Caco-2 (cell line): ENCODE results near the gene SLC25A21. TPM values are rescaled to one million over a fixed set of nuclear protein-coding genes. Genes with fewer than 3 reads are reported as not detected.

Experiments used
- BruUV-seq: library from RNA; stranded (reverse); fragments of 400-500 nt; replicated peaks from 2 replicates; lab custom pipeline; 2021; lab: Mats Ljungman, UMichigan
- CTCF ChIA-PET: fragments of 300-600 bp; sonication (Branson Sonifier 250); formaldehyde crosslinking; loops from one replicate; lab custom pipeline; 2022; ENCODE audit warnings: antibody characterized with exemption; lab: Charles Lee
- POLR2A ChIA-PET: fragments of 300-600 bp; sonication (Branson Sonifier 250); formaldehyde crosslinking; loops from one replicate; lab custom pipeline; 2022; ENCODE audit warnings: antibody characterized with exemption; lab: Charles Lee
- DNase-seq, 2 experiments: peaks; one replicate each; pipeline versions ENCODE4 v3.0.0 to v3.0.0-alpha.2; 2020 to 2022
- H3K27me3 ChIP-seq: replicated peaks from 2 replicates; pipeline ENCODE4 v1.6.0; 2011; ENCODE audit warnings: low read length; ENCODE audit not compliant: control insufficient read depth, insufficient read depth
- H3K36me3 ChIP-seq: 2 replicates; pipeline ENCODE4 v1.5.1; 2011; ENCODE audit warnings: low read length; ENCODE audit not compliant: control insufficient read depth, insufficient read depth
- H3K4me1 ChIP-seq: fragments of 250-450 bp; sonication (Bioruptor Pico); 2 replicates; pipeline ENCODE4 v1.5.1; 2020; ENCODE audit warnings: mild to moderate bottlenecking
- H3K4me3 ChIP-seq: 2 replicates; pipeline ENCODE4 v1.5.1; 2011; ENCODE audit warnings: low read depth, mild to moderate bottlenecking, control low read depth, low read length
- H3K9me3 ChIP-seq: fragments of 250-450 bp; sonication (Bioruptor Pico); 2 replicates; pipeline ENCODE4 v1.5.1; 2020; ENCODE audit warnings: mild to moderate bottlenecking, moderate library complexity
- H3K27ac Mint-ChIP-seq: one replicate; pipeline ENCODE4 v1.8.0; 2022; ENCODE audit warnings: mixed read lengths; ENCODE audit not compliant: unreplicated experiment
- H3K27me3 Mint-ChIP-seq: one replicate; pipeline ENCODE4 v1.8.0; 2022; ENCODE audit warnings: mixed read lengths; ENCODE audit not compliant: insufficient read depth, unreplicated experiment
- H3K36me3 Mint-ChIP-seq: one replicate; pipeline ENCODE4 v1.8.0; 2022; ENCODE audit warnings: mild to moderate bottlenecking, mixed read lengths; ENCODE audit not compliant: insufficient read depth, unreplicated experiment
- H3K4me1 Mint-ChIP-seq: one replicate; pipeline ENCODE4 v1.8.0; 2022; ENCODE audit warnings: low read depth, mixed read lengths; ENCODE audit not compliant: unreplicated experiment
- H3K4me3 Mint-ChIP-seq: one replicate; pipeline ENCODE4 v1.8.0; 2022; ENCODE audit warnings: mild to moderate bottlenecking, moderate library complexity, mixed read lengths; ENCODE audit not compliant: unreplicated experiment
- H3K9me3 Mint-ChIP-seq: one replicate; pipeline ENCODE4 v1.8.0; 2022; ENCODE audit warnings: mixed read lengths; ENCODE audit not compliant: unreplicated experiment
- intact Hi-C: fragments of 100-400 bp; cut with micrococcal nuclease; formaldehyde crosslinking; loops from one replicate; pipeline ENCODE4 v1.10.0; 2022; ENCODE audit not compliant: unreplicated experiment
- total RNA-seq: library from RNA; stranded (reverse); gene quantifications from 2 replicates; pipeline ENCODE4 v1.2.3, GENCODE V29; 2022
- TF ChIP-seq, protein P1 (sequence below), 2 experiments: fragments of 200-600 bp in 1 of 2; IDR thresholded peaks; 1 replicate in 1 of 2; 2 replicates in 1 of 2; pipeline versions ENCODE4 v1.5.1 to v1.8.0; 2011 to 2022; ENCODE audit warnings: antibody characterized with exemption in 1 of 2, control low read depth in 1 of 2, inconsistent platforms in 1 of 2, low read depth in 1 of 2, low read length in 1 of 2, mild to moderate bottlenecking in 1 of 2, moderate library complexity in 1 of 2; ENCODE audit not compliant: insufficient read depth in 1 of 2, severe bottlenecking in 1 of 2, unreplicated experiment in 1 of 2

Gene SLC25A21
- total RNA-seq, 1 experiment from 2014 or later, result 3.2 TPM

DNA sequence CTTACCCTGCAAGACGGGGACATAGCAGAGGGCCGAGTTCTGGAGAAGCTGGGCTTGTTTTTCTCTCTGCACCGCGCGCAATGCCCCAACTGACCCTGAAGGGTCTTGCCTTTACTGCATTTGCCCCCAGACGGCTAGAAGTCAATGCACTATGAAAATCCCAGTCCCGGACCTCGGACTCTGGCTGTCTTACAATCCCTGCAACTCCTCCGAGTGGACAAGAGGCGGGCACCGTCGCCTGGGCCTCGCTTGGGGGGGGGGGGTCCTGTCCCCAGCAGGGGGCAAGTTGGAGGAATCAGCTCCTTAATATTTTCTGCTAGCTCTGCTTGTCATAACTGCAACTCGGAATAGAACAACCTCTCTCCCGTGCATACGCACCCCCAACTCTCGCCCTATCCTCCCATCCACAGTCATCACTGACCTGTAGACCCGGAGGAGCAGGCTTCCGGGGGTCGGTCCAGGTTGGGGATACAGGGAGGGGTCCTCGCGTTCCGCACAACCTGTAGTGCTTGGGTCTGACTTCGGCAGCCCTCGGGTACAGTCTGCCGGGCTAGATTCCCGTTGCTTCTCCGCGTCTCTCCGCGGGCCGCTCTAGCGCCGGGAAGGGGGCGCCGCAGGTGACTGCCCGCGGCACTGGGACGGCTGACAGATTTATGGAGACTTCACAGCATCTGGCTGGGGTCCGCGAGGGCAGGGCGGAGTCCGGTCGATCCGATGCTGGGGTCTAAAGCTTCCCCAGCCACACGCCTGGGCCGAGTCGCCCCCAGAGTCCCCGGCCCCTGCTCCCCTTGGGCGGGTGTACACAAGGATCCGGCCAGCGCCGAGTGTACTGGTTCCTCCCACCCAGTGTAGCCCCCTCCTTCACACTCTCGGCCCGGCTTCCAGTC lies 514.0 kb downstream of the SLC25A21 start:
- no TSS peak for BruUV-seq
- Mint-ChIP-seq H3K27me3 (no peaks in the 10 kb centered on the region), H3K27ac (no peak overlapping the region), H3K4me3 (no peak overlapping the region), H3K4me1 (no peaks in the 10 kb centered on the region), H3K9me3 (no peaks in the 10 kb centered on the region), H3K36me3 (peaks cover 24% of the 10 kb centered on the region)
- Histone ChIP-seq H3K9me3 (no peaks in the 10 kb centered on the region), H3K4me3 (no peak overlapping the region), H3K4me1 (peaks cover 5% of the 10 kb centered on the region; the same call in 1 of the 2 replicates), H3K36me3 (no peaks in the 10 kb centered on the region), H3K27me3 (no peaks in the 10 kb centered on the region)
- DNase-seq, result no peak
- TF ChIP-seq, protein P1, sequence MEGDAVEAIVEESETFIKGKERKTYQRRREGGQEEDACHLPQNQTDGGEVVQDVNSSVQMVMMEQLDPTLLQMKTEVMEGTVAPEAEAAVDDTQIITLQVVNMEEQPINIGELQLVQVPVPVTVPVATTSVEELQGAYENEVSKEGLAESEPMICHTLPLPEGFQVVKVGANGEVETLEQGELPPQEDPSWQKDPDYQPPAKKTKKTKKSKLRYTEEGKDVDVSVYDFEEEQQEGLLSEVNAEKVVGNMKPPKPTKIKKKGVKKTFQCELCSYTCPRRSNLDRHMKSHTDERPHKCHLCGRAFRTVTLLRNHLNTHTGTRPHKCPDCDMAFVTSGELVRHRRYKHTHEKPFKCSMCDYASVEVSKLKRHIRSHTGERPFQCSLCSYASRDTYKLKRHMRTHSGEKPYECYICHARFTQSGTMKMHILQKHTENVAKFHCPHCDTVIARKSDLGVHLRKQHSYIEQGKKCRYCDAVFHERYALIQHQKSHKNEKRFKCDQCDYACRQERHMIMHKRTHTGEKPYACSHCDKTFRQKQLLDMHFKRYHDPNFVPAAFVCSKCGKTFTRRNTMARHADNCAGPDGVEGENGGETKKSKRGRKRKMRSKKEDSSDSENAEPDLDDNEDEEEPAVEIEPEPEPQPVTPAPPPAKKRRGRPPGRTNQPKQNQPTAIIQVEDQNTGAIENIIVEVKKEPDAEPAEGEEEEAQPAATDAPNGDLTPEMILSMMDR (IDR thresholded peaks at IDR 0.05; ENCODE audit: insufficient read depth in 1 of 2, low read depth in 1 of 2, low read length in 1 of 2, severe bottlenecking in 1 of 2, unreplicated experiment in 1 of 2), result no peak
- CTCF ChIA-PET, result no interaction called here
- POLR2A ChIA-PET, result no interaction called here
- intact Hi-C loops, result no loop called here

- Histone ChIP-seq H3K36me3 (no peaks in the 10 kb centered on the region), H3K9me3 (no peaks in the 10 kb centered on the region), H3K4me1 (peaks cover 5% of the 10 kb centered on the region; the same call in 1 of the 2 replicates), H3K27me3 (no peaks in the 10 kb centered on the region), H3K4me3 (no peak overlapping the region)
- TF ChIP-seq, protein P1 (IDR thresholded peaks at IDR 0.05; ENCODE audit: insufficient read depth in 1 of 2, low read depth in 1 of 2, low read length in 1 of 2, severe bottlenecking in 1 of 2, unreplicated experiment in 1 of 2), result no peak
- no peak for DNase-seq
- no TSS peak for BruUV-seq
- Mint-ChIP-seq H3K4me1 (no peaks in the 10 kb centered on the region), H3K27me3 (no peaks in the 10 kb centered on the region), H3K36me3 (peaks cover 19% of the 10 kb centered on the region), H3K9me3 (no peaks in the 10 kb centered on the region), H3K27ac (no peak overlapping the region), H3K4me3 (no peak overlapping the region)
- intact Hi-C loops, result no loop called here
- CTCF ChIA-PET, result interaction anchor here (1.7 kb wide), 1 partner anchor 285 kb away, joined by 10 read pairs; no protein-coding TSS in a partner anchor
- POLR2A ChIA-PET, result no interaction called here
Observed at GRCh38 chr14:36657399-36658122, 514.8 kb downstream of the SLC25A21 start.

GRCh38 chr14:36656687-36657398 lies 515.6 kb downstream of the SLC25A21 start:
- Mint-ChIP-seq H3K4me3 (peak overlapping the region; percentile 68), H3K9me3 (no peaks in the 10 kb centered on the region)
- TF ChIP-seq, protein P1 (IDR thresholded peaks at IDR 0.05; ENCODE audit: insufficient read depth in 1 of 2, low read depth in 1 of 2, low read length in 1 of 2, severe bottlenecking in 1 of 2, unreplicated experiment in 1 of 2), result no peak

More at GRCh38 chr14:36656687-36657398, 515.6 kb downstream of the SLC25A21 start:
- Mint-ChIP-seq H3K36me3 (peaks cover 12% of the 10 kb centered on the region), H3K27ac (no peak overlapping the region), H3K27me3 (no peaks in the 10 kb centered on the region), H3K4me1 (no peaks in the 10 kb centered on the region)
- ChIA-PET POLR2A (no interaction called here), CTCF (interaction anchor here (0.6 to 1.7 kb wide), 5 partner anchors 9 to 285 kb away, joined by 3 to 10 read pairs (median 3); no protein-coding TSS in a partner anchor)
- intact Hi-C loops, result no loop called here
- Histone ChIP-seq H3K36me3 (no peaks in the 10 kb centered on the region), H3K9me3 (no peaks in the 10 kb centered on the region), H3K4me3 (no peak overlapping the region), H3K4me1 (0 out of 2 replicates have a peak, but pooled peaks cover 5% of the 10 kb centered on the region), H3K27me3 (no peaks in the 10 kb centered on the region)
- DNase-seq, result no peak
- no TSS peak for BruUV-seq
